ENCODE data around the gene LIME1.
"Not testable (repeated sequence)": the region's sequence is repeated elsewhere in the genome, so short reads cannot be mapped to it uniquely, and the experiment has no call there.

The LIME1 gene

GRCh38 chr20:63771046-63771707, 34.7 kb downstream of the LIME1 start:
- DNase-seq (ENCODE audit: low read depth) = no peak

DNA sequence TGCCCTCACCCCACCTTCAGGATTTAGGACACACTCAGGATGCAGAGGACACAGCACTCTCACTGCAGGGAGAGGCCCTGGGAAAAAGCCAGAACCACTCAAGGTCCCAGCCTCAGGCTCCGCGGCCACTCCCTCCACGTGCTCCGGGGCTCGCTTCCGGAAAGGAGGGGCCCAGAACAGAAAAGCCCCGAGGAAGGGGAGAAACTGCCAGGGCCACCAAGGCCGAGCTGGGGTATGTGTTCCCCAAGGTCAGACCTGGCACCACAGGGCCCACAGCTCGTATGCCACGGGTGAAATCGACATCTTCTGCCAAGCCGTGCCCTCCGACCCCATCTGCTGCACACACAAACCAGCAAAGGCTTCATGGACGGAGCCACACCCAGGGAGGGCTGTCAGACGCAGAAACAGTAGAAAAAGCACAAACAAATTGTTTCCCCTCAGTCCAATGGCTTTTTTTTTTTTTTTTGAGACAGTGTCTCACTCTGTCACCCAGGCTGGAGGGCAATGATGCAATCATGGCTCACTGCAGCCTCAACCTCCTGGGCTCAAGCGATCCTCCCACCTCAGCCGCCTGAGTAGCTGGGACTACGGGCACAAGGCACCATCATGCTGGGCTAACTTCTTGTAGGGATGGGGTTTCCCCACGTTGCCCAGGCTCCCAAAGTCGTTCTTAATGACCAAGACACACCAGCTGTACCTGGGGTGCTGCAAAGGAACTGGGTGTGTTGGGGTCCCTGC, 36.5 kb downstream of the LIME1 start:
- DNase-seq (ENCODE audit: low read depth) = no peak

DNA sequence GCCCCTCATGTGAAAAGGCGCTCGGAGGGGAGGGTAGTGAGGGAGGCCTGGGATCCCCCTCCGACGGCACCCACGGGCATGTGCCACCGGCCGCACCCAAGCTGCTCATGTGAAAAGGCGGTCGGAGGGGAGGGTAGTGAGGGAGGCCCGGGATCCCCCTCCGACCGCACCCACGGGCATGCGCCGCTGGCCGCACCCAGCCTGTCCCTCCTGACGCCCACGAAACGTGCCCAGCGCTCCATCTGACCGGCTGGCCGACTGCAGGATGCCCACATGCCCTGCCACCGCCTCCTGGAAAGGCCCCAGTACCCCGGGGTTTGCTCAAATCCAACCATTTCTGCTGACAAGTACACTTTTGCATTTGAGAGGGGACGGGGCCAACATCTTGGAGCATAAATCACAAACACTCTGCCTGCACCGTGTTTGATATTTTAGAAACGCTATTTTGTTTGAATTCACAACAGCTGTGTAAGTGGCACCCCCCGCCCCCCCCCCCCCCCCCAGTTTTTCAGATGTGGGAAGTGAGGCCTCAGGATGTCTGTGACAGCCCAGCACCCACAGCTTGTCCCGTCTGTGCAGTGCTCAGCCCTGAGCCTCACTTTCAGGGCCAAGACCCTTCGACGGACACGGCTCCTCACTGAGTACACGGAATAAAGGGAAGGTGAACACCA, 37.2 kb downstream of the LIME1 start:
- no peak for DNase-seq (ENCODE audit: low read depth)

DNA sequence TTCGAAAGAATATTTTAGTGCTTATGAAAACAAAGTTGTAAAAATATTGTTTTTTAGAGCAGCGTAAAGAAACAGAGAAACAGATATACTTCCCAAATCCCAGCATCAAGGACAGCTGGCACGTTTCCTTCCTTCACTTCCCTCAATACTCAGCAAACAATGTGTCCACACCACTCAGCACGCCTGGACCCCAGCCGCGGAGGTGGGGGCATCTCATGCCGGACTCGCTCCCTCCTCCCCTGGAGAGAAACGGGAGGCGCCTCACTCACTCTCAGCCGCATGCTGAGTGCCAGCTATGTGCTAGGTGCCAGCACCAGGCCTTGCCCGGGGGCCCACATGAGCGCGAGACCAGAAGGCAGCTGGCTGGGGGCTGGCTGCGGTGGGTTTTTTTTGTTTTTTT, 37.8 kb downstream of the LIME1 start:
- no peak for DNase-seq (ENCODE audit: low read depth)

- no peak for DNase-seq (ENCODE audit: low read depth)
These were observed 38.9 kb downstream of the LIME1 start for GRCh38 chr20:63775096-63775978.

GRCh38 chr20:63776875-63777274, 40.4 kb downstream of the LIME1 start:
- not testable (repeated sequence) for DNase-seq (ENCODE audit: low read depth)

DNA sequence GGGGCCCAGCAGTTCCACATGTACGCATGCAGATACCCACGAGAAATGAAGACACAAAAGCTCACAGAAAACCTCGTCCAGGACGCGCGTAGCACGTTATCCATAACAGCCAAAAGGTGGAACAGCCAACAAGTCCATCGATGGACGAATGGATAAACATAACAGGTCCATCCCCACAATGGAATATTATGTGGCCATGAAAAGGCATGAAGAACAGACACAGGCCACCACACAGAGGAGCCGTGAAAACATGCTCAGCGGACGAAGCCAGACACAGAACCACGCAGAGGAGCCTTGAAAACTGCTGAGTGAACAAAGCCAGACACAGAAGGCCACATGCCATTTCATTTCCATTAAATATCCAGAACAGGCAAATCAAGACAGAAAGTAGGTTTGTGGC, 41.1 kb downstream of the LIME1 start:
- no peak for DNase-seq (ENCODE audit: low read depth)

- DNase-seq (ENCODE audit: low read depth) = no peak
These were observed 41.7 kb downstream of the LIME1 start for GRCh38 chr20:63778034-63778752.

- no peak for DNase-seq (ENCODE audit: low read depth)
These were observed 42.4 kb downstream of the LIME1 start for GRCh38 chr20:63778857-63779256.

GRCh38 chr20:63781181-63781580, 44.7 kb downstream of the LIME1 start:
- DNase-seq (ENCODE audit: low read depth) = no peak

DNA sequence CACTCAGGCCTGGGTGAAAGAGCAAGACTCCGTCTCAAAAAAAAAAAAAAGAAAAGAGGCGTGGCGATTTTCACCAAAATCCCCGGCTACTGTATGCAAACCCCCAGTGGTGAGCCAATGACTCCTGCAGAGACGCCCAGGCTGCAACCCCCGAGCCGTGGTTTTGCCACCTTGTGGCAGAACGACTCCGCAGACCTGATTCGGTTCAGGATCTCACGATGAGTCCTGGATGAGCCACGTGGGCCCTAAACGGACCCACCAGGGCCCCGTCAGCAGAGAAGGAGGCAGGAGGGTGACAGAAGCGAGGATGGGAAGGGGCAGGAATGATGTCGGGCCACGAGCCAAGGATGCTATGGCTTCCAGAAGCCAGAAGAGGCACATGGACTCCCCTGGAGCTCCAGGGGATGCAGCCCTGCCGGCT, 45.6 kb downstream of the LIME1 start:
- DNase-seq (ENCODE audit: low read depth) = no peak

DNA sequence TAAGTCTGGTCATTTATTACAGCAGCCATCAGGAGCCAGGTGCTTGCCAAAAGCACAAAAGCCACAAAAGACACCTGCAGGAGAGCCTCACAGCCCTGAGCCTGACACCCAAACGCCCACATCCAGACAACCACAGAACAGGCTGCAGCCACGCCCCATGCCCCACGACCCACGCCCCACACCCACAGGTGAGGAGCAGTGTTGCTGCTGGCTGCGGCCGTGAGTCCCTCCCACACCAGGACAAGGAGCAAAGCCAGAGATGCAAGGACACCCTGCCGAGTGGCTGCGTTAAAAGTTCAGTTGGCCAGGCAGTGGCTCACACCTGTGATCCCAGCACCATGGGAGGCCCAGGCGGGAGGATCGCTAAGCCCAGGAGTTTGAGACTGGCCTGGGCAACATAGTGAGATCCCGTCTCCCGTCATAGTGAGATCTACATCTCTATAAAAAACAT, 46.1 kb downstream of the LIME1 start:
- DNase-seq (ENCODE audit: low read depth) = no peak

DNA sequence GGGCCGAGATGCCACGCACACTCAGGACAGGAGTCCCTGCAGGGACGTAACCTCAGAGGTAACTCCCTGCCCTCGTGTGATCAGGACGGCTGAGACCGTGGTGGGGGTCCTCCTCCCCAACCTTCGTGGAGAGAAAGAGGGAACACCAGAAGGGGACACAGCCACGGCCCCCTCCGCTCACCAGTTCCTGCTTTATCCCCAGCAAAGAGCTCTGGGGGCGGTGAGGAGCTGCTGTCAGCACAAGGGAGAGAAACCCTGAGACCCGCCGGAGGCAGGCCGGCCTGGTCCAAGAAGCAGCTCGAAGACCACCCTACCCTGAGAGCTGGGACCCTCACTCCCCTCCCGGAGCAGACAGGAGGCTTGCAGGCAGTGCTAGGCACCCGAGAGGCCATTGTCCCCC, 47.5 kb downstream of the LIME1 start:
- no peak for DNase-seq (ENCODE audit: low read depth)

GRCh38 chr20:63785691-63786131, 49.2 kb downstream of the LIME1 start:
- no peak for DNase-seq (ENCODE audit: low read depth)

DNA sequence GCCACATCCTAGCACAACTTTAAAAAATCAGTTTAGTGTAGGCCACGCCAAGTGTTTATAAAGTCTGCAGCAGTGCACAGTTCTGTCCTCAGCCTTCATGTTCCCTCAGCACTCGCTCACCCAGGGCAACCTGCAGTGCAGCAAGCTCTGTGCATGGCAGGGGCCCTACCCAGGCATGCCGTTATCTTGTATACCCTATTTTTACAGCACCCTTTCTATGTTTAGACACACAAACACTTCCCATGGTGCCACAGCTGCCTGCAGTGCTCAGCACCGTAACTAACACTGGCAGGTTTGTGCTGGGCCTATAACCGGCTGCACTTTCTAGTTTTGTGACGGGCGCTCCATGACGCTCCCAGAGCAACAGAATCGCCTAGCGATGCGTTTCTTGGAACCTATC, 50.8 kb downstream of the LIME1 start:
- DNase-seq (ENCODE audit: low read depth) = no peak

GRCh38 chr20:63787749-63788148, 51.3 kb downstream of the LIME1 start:
- DNase-seq (ENCODE audit: low read depth) = no peak
